ENCODE data around the gene ADAM23.

ADAM23 gene

DNA sequence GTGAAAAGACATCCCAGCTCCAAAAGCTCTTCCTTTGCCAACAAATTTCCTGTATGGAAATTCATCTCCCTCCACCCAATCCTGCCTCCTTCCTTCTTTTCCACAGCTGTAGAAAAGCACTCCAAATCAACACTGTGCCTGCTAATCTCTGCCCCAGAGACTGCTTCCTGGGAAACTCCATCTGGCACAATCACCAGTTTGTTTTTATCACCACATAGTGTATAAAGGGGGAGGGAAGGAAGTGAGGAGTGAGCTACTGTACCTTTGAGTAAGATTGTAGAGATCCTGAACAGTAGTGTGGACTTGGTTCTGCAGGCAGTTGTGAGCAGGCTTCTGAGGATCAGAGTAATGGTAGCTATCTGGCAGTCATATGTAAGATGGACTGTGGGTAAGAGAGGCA, 184.3 kb downstream of the ADAM23 start:
- TF ChIP-seq YY1 (IDR thresholded peaks at IDR 0.05; ENCODE audit: low read depth) (no peak), MAX (IDR thresholded peaks at IDR 0.05) (no peak), FOXM1 (IDR thresholded peaks at IDR 0.05; ENCODE audit: borderline replicate concordance, low read depth) (no peak), NFIC (IDR thresholded peaks at IDR 0.05) (no peak)

DNA sequence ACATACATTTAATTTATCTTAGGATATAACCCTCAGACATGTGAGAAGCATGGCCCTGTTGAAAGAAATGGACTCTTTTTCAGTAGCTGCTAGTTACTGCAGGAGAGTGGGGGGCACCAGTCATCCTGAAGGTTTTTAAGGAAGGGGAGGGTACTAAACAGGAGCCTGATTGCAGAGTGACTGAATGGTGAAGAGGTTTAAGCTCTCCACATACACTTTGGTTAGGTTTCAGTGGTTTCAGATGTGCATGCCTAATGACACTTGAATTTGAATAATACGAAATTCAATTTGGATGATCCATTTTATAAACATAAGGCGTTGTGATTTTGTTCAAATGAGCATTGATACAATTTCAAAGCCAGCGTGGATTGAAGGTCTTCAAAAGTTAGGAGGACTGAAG, 188.0 kb downstream of the ADAM23 start:
- TF ChIP-seq REST (IDR thresholded peaks at IDR 0.05; ENCODE audit: low read depth) (no peak), USF1 (IDR thresholded peaks at IDR 0.05) (no peak), RAD21 (IDR thresholded peaks at IDR 0.05; ENCODE audit: low read depth) (no peak), MAX (IDR thresholded peaks at IDR 0.05) (no peak)

DNA sequence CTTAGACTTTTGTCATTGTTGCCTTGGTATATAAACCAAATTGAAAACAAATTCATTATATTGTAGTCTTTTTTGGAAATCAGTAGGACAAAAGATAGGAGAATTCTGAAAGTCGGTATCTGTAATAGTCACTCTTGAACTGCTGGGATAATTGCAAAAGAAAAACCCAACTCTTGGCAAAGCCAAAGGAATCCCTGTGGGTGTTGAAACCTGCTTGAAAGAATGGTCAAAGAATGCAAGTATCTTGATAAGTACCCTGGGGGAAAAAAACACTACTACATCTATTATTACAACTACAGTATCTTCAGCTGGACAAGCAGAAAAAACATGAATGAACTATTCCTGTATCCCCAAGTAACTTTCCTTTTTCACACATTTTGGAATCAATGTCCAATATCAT, 191.7 kb downstream of the ADAM23 start:
- TF ChIP-seq MAX (IDR thresholded peaks at IDR 0.05), result no peak
- no peak for TF ChIP-seq YY1 (IDR thresholded peaks at IDR 0.05; ENCODE audit: low read depth)
- no peak for TF ChIP-seq TCF12 (IDR thresholded peaks at IDR 0.05; ENCODE audit: low read depth)
- no peak for TF ChIP-seq CREB1 (IDR thresholded peaks at IDR 0.05; ENCODE audit: low read depth)
- TF ChIP-seq TAF1 (IDR thresholded peaks at IDR 0.05; ENCODE audit: low read depth), result no peak
- no peak for TF ChIP-seq ZBTB7A (IDR thresholded peaks at IDR 0.05; ENCODE audit: low read depth)
- no peak for TF ChIP-seq FOXM1 (IDR thresholded peaks at IDR 0.05; ENCODE audit: borderline replicate concordance, low read depth)
- no peak for TF ChIP-seq EGR1 (IDR thresholded peaks at IDR 0.05)

DNA sequence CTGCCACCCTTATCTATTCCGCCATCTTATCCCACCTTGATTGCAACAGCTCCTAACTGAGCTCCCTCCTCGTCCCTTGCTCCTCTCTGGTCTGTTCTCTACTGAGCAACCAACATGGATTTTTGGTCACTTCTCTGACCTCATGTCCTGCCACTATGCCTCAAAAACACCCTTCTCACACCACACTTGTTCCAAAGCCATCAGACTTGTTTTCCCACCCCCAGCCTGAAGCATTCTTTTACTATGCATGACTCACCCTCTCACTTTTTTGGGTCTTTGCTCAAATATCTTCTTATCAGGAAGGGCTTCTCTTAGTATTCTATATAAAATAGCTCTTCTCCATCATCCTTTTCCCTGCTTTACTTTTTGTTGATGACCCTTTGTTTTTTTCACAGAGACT, 196.3 kb downstream of the ADAM23 start:
- TF ChIP-seq MAX (IDR thresholded peaks at IDR 0.05) (no peak), ZBTB7A (IDR thresholded peaks at IDR 0.05; ENCODE audit: low read depth) (no peak), TAF1 (IDR thresholded peaks at IDR 0.05; ENCODE audit: low read depth) (no peak), EP300 (IDR thresholded peaks at IDR 0.05; ENCODE audit: borderline replicate concordance) (no peak), CEBPB (IDR thresholded peaks at IDR 0.05) (no peak), YY1 (IDR thresholded peaks at IDR 0.05; ENCODE audit: low read depth) (no peak), USF1 (IDR thresholded peaks at IDR 0.05) (no peak)

- TF ChIP-seq FOXM1 (IDR thresholded peaks at IDR 0.05; ENCODE audit: borderline replicate concordance, low read depth) (no peak), CREB1 (IDR thresholded peaks at IDR 0.05; ENCODE audit: low read depth) (no peak), EP300 (IDR thresholded peaks at IDR 0.05; ENCODE audit: borderline replicate concordance) (no peak), TAF1 (IDR thresholded peaks at IDR 0.05; ENCODE audit: low read depth) (no peak)
Observed at GRCh38 chr2:206641226-206641625, 197.9 kb downstream of the ADAM23 start.

- TF ChIP-seq RAD21 (IDR thresholded peaks at IDR 0.05; ENCODE audit: low read depth), result no peak
- TF ChIP-seq MAX (IDR thresholded peaks at IDR 0.05), result no peak
- peak; percentile 94 for TF ChIP-seq REST (IDR thresholded peaks at IDR 0.05; ENCODE audit: low read depth)
- TF ChIP-seq NFIC (IDR thresholded peaks at IDR 0.05), result no peak
- no peak for TF ChIP-seq FOXM1 (IDR thresholded peaks at IDR 0.05; ENCODE audit: borderline replicate concordance, low read depth)
- TF ChIP-seq EGR1 (IDR thresholded peaks at IDR 0.05), result no peak
Observed at GRCh38 chr2:206642075-206643025, 199.0 kb downstream of the ADAM23 start, which contains the start of gene FAM237A. Gene FAM237A, plus strand, starts transcription at chr2:206642487. Its CDS starts 1,750 bp downstream, at chr2:206644237.

All from Ishikawa (cell line).